Measurements from ENCODE around the gene ITGBL1. TPM values are rescaled to one million over a fixed set of nuclear protein-coding genes. Genes with fewer than 3 reads are reported as not detected.

ITGBL1 gene
- total and polyA plus RNA-seq, 8 donors: 0.63 to 9.5 (median 1.6) TPM

GRCh38 chr13:101695870-101696516 is 243.5 kb downstream of the ITGBL1 start:
- no peak for TF ChIP-seq CTCF (IDR thresholded peaks at IDR 0.05)
- Histone ChIP-seq H3K4me1 (no peaks in the 10 kb centered on the region), H3K36me3 (no peaks in the 10 kb centered on the region), H3K27ac (no peak overlapping the region), H3K9me3 (no peaks in the 10 kb centered on the region), H3K27me3 (no peaks in the 10 kb centered on the region), H3K4me3 (no peak overlapping the region)
- DNase-seq (no peak), FAIRE-seq (no peak), ATAC-seq (no peak)
- 82 to 92% methylated on average over 4 of the region's 4 CpGs for WGBS, 2 donors
- intact Hi-C loops (cut with DNase I): no loop called here

- DNase-seq (no peak), FAIRE-seq (no peak), ATAC-seq (no peak)
- H3K4me1 ChIP-seq: no peaks in the 10 kb centered on the region
- H3K9me3 ChIP-seq: no peaks in the 10 kb centered on the region
- no peaks in the 10 kb centered on the region for H3K36me3 ChIP-seq
- intact Hi-C loops (cut with DNase I): no loop called here
- H3K27ac ChIP-seq: no peak overlapping the region
- WGBS, 2 donors: 53 to 61% methylated on average over 3 of the region's 3 CpGs
- no peak overlapping the region for H3K4me3 ChIP-seq
- no peaks in the 10 kb centered on the region for H3K27me3 ChIP-seq
- TF ChIP-seq CTCF (IDR thresholded peaks at IDR 0.05): no peak
These were observed 245.3 kb downstream of the ITGBL1 start for GRCh38 chr13:101697745-101698144.

- 51 to 68% methylated on average over 2 of the region's 2 CpGs for WGBS, 2 donors
These were observed 245.9 kb downstream of the ITGBL1 start for GRCh38 chr13:101698400-101698799.

GRCh38 chr13:101700598-101700997 is 248.1 kb downstream of the ITGBL1 start:
- Histone ChIP-seq H3K4me3 (no peak overlapping the region), H3K36me3 (no peaks in the 10 kb centered on the region), H3K27ac (no peak overlapping the region), H3K9me3 (no peaks in the 10 kb centered on the region), H3K27me3 (no peaks in the 10 kb centered on the region), H3K4me1 (no peaks in the 10 kb centered on the region)
- DNase-seq (no peak), FAIRE-seq (no peak), ATAC-seq (no peak)
- no peak for TF ChIP-seq CTCF (IDR thresholded peaks at IDR 0.05)
- intact Hi-C loops (cut with DNase I): no loop called here
- WGBS, 2 donors: 59 to 68% methylated on average over 3 of the region's 3 CpGs

More at GRCh38 chr13:101698400-101698799, 245.9 kb downstream of the ITGBL1 start:
- Histone ChIP-seq H3K36me3 (no peaks in the 10 kb centered on the region), H3K9me3 (no peaks in the 10 kb centered on the region), H3K4me3 (no peak overlapping the region), H3K27me3 (no peaks in the 10 kb centered on the region), H3K4me1 (no peaks in the 10 kb centered on the region), H3K27ac (no peak overlapping the region)
- FAIRE-seq (no peak), DNase-seq (no peak), ATAC-seq (no peak)
- intact Hi-C loops (cut with DNase I): no loop called here
- no peak for TF ChIP-seq CTCF (IDR thresholded peaks at IDR 0.05)

- FAIRE-seq (no peak), DNase-seq (no peak), ATAC-seq (no peak)
- Histone ChIP-seq H3K36me3 (no peaks in the 10 kb centered on the region), H3K9me3 (no peaks in the 10 kb centered on the region), H3K4me1 (no peaks in the 10 kb centered on the region), H3K27ac (no peak overlapping the region), H3K4me3 (no peak overlapping the region), H3K27me3 (no peaks in the 10 kb centered on the region)
- TF ChIP-seq CTCF (IDR thresholded peaks at IDR 0.05): no peak
- WGBS, 2 donors: 63 to 79% methylated on average over 1 of the region's 1 CpG
- intact Hi-C loops (cut with DNase I): no loop called here
These were observed 250.6 kb downstream of the ITGBL1 start for GRCh38 chr13:101703081-101703480.

Measured in pancreas (tissue), 10 donors.